Activated gamma-delta T cell (primary cell): ENCODE measurements around the gene PCNX2.
"Not testable (repeated sequence)": the region's sequence is repeated elsewhere in the genome, so short reads cannot be mapped to it uniquely, and the experiment has no call there.

Experiments used
- DNase-seq: peaks from one replicate; lab custom pipeline; 2025; lab: John Stamatoyannopoulos, UW

The PCNX2 gene

GRCh38 chr1:233151861-233152260 is 143.7 kb downstream of the PCNX2 start:
- DNase-seq: no peak

GRCh38 chr1:233144434-233144833 is 151.1 kb downstream of the PCNX2 start:
- no peak for DNase-seq

GRCh38 chr1:233143241-233143640 is 152.3 kb downstream of the PCNX2 start:
- no peak for DNase-seq

- DNase-seq: no peak
These were observed 154.6 kb downstream of the PCNX2 start for GRCh38 chr1:233140974-233141373.

- DNase-seq: no peak
These were observed 155.0 kb downstream of the PCNX2 start for GRCh38 chr1:233140499-233140898.

- no peak for DNase-seq
These were observed 156.5 kb downstream of the PCNX2 start for GRCh38 chr1:233138788-233139585.

- no peak for DNase-seq
These were observed 159.7 kb downstream of the PCNX2 start for GRCh38 chr1:233135833-233136232.

- DNase-seq: no peak
These were observed 163.1 kb downstream of the PCNX2 start for GRCh38 chr1:233132445-233132844.

GRCh38 chr1:233129031-233129430 is 166.5 kb downstream of the PCNX2 start:
- DNase-seq: not testable (repeated sequence)

- no peak for DNase-seq
These were observed 168.4 kb downstream of the PCNX2 start for GRCh38 chr1:233127157-233127556.

GRCh38 chr1:233122779-233123178 is 172.7 kb downstream of the PCNX2 start:
- no peak for DNase-seq

- DNase-seq: no peak
These were observed 173.5 kb downstream of the PCNX2 start for GRCh38 chr1:233121947-233122559.

- DNase-seq: no peak
These were observed 180.7 kb downstream of the PCNX2 start for GRCh38 chr1:233114860-233115259.

GRCh38 chr1:233114159-233114558 is 181.4 kb downstream of the PCNX2 start:
- no peak for DNase-seq

- no peak for DNase-seq
These were observed 182.3 kb downstream of the PCNX2 start for GRCh38 chr1:233113009-233113879.

- no peak for DNase-seq
These were observed 183.1 kb downstream of the PCNX2 start for GRCh38 chr1:233112186-233113008.

GRCh38 chr1:233111731-233112130 is 183.8 kb downstream of the PCNX2 start:
- DNase-seq: no peak

GRCh38 chr1:233109096-233109495 is 186.4 kb downstream of the PCNX2 start:
- DNase-seq: no peak

GRCh38 chr1:233107716-233108130 is 187.8 kb downstream of the PCNX2 start:
- not testable (repeated sequence) for DNase-seq

- DNase-seq: no peak
These were observed 188.3 kb downstream of the PCNX2 start for GRCh38 chr1:233107130-233107660.

- DNase-seq: no peak
These were observed 190.3 kb downstream of the PCNX2 start for GRCh38 chr1:233105225-233105624.
